DND-41 (cell line): ENCODE data around the gene TPD52L2.
"Not testable (repeated sequence)": the region's sequence is repeated elsewhere in the genome, so short reads cannot be mapped to it uniquely, and the experiment has no call there.

Source experiments
- ATAC-seq: fragments of 200-7000 bp; cut with Tn5 transposase; 3 replicates; pipeline ENCODE4 v1.9.1; 2021; ENCODE audit warnings: low read depth; ENCODE audit not compliant: insufficient read depth
- DNase-seq: peaks from one replicate; pipeline ENCODE4 v3.0.0-alpha.2; 2020
- H2AFZ ChIP-seq: 2 replicates; pipeline ENCODE4 v1.6.0; 2012; ENCODE audit warnings: low read depth, low read length
- H3K27ac ChIP-seq: 2 replicates; pipeline ENCODE4 v1.5.1; 2012; ENCODE audit warnings: low read length, inconsistent platforms
- H3K27me3 ChIP-seq: fragments of 200-600 bp; sonication (generic); 2 replicates; pipeline ENCODE4 v1.6.0; 2012; ENCODE audit warnings: low read length, mild to moderate bottlenecking, inconsistent platforms; ENCODE audit not compliant: insufficient read depth, poor library complexity
- H3K36me3 ChIP-seq: 2 replicates; pipeline ENCODE4 v1.5.1; 2012; ENCODE audit warnings: low read length, inconsistent platforms; ENCODE audit not compliant: insufficient read depth
- H3K4me1 ChIP-seq: 2 replicates; pipeline ENCODE4 v1.5.1; 2012; ENCODE audit warnings: mild to moderate bottlenecking, low read length; ENCODE audit not compliant: insufficient read depth
- H3K4me2 ChIP-seq: 2 replicates; pipeline ENCODE4 v1.6.0; 2012; ENCODE audit warnings: mild to moderate bottlenecking, moderate library complexity, low read length, inconsistent platforms; ENCODE audit not compliant: insufficient read depth
- H3K4me3 ChIP-seq, 2 experiments: fragments of 200-600 bp in 1 of 2; shearing (Covaris generic) in 1 of 2; 2 replicates each; pipeline ENCODE4 v1.5.1; 2012 to 2016; ENCODE audit warnings: inconsistent platforms in 2 of 2, low read length in 2 of 2, mild to moderate bottlenecking in 2 of 2, low read depth in 1 of 2, moderate library complexity in 1 of 2
- H3K79me2 ChIP-seq: 2 replicates; pipeline ENCODE4 v1.6.0; 2012; ENCODE audit warnings: low read length, inconsistent platforms; ENCODE audit not compliant: insufficient read depth
- H3K9ac ChIP-seq: 2 replicates; pipeline ENCODE4 v1.6.0; 2012; ENCODE audit warnings: low read depth, mild to moderate bottlenecking, inconsistent platforms, low read length, moderate library complexity
- H3K9me3 ChIP-seq: 2 replicates; pipeline ENCODE4 v1.5.1; 2012; ENCODE audit warnings: low read length, moderate library complexity, mild to moderate bottlenecking, inconsistent platforms; ENCODE audit not compliant: insufficient read depth, severe bottlenecking
- H4K20me1 ChIP-seq: 2 replicates; pipeline ENCODE4 v1.6.0; 2012; ENCODE audit warnings: low read length; ENCODE audit not compliant: insufficient read depth
- EZH2 ChIP-seq: IDR thresholded peaks from 3 replicates; pipeline ENCODE4 v1.6.1; 2012; ENCODE audit warnings: borderline replicate concordance, low read depth, mild to moderate bottlenecking, moderate library complexity, low read length, inconsistent platforms; ENCODE audit not compliant: severe bottlenecking
- TF ChIP-seq, protein P1 (sequence below): IDR thresholded peaks from 2 replicates; pipeline ENCODE4 v1.5.1; 2012; ENCODE audit warnings: borderline replicate concordance, low read length, moderate library complexity, mild to moderate bottlenecking; ENCODE audit not compliant: poor library complexity, severe bottlenecking; ENCODE audit errors: extremely low read depth

The TPD52L2 gene

DNA sequence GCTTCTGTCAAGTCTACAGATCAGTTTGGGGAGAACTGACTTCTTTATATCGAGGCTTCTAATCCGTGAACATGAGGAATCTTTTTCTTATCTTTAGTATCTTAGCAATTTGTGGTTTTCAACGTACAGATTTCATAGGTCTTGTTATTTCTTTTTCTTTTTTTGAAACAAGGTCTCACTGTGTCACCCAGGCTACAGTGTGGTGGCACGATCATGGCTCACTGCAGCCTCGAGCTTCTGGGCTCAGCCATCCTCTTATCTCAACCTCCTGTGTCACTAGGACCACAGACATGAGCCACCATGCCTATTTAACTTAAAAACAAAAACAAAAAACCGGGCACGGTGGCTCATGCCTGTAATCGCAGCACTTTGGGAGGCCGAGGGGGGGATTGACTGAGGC is 59.2 kb downstream of the TPD52L2 start:
- Histone ChIP-seq H4K20me1 (peaks cover 63% of the 10 kb centered on the region), H3K9ac (no peak overlapping the region)

GRCh38 chr20:63926298-63926697 is 61.2 kb downstream of the TPD52L2 start:
- no peaks in the 10 kb centered on the region for H3K9me3 ChIP-seq
- peaks cover 63% of the 10 kb centered on the region for H3K79me2 ChIP-seq
- peaks cover 60% of the 10 kb centered on the region for H4K20me1 ChIP-seq
- H2AFZ ChIP-seq = no peak overlapping the region
- H3K4me2 ChIP-seq = no peak overlapping the region
- H3K4me3 ChIP-seq = no peak overlapping the region
- H3K36me3 ChIP-seq = peaks cover 59% of the 10 kb centered on the region
- no peaks in the 10 kb centered on the region for H3K27me3 ChIP-seq
- H3K4me1 ChIP-seq = no peaks in the 10 kb centered on the region; the same call in 1 of the 2 replicates
- no peak overlapping the region for H3K9ac ChIP-seq
- no peak overlapping the region for H3K27ac ChIP-seq
- no peak for ATAC-seq
- no peak for TF ChIP-seq EZH2
- DNase-seq = no peak

More for the DNA sequence above, 59.2 kb downstream of the TPD52L2 start:
- H3K36me3 ChIP-seq = peaks cover 51% of the 10 kb centered on the region
- H3K4me1 ChIP-seq = no peaks in the 10 kb centered on the region; the same call in 1 of the 2 replicates
- no peak overlapping the region for H3K4me2 ChIP-seq
- no peaks in the 10 kb centered on the region for H3K27me3 ChIP-seq
- TF ChIP-seq, protein P1, sequence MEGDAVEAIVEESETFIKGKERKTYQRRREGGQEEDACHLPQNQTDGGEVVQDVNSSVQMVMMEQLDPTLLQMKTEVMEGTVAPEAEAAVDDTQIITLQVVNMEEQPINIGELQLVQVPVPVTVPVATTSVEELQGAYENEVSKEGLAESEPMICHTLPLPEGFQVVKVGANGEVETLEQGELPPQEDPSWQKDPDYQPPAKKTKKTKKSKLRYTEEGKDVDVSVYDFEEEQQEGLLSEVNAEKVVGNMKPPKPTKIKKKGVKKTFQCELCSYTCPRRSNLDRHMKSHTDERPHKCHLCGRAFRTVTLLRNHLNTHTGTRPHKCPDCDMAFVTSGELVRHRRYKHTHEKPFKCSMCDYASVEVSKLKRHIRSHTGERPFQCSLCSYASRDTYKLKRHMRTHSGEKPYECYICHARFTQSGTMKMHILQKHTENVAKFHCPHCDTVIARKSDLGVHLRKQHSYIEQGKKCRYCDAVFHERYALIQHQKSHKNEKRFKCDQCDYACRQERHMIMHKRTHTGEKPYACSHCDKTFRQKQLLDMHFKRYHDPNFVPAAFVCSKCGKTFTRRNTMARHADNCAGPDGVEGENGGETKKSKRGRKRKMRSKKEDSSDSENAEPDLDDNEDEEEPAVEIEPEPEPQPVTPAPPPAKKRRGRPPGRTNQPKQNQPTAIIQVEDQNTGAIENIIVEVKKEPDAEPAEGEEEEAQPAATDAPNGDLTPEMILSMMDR = no peak
- no peak for TF ChIP-seq EZH2
- DNase-seq (no peak), ATAC-seq (peak; percentile 72)
- no peaks in the 10 kb centered on the region for H3K9me3 ChIP-seq
- no peak overlapping the region for H3K27ac ChIP-seq
- H3K79me2 ChIP-seq = peaks cover 76% of the 10 kb centered on the region
- no peak overlapping the region for H2AFZ ChIP-seq
- no peak overlapping the region for H3K4me3 ChIP-seq

DNA sequence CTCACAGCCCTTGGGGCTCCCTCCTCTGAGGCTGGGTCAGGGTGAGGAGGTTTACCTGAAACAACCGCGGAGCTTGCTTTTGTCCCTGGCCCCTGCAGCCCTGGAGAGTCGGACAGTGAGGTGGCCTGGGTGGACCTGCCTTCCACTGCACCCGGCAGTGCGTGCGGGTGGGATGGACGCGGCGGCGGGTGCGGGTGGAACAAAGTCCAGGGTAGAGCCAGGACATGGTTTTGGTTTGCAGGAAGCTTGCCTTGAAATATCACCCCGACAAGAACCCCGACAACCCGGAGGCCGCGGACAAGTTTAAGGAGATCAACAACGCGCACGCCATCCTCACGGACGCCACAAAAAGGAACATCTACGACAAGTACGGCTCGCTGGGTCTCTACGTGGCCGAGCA is 64.0 kb downstream of the TPD52L2 start:
- no peaks in the 10 kb centered on the region for H3K9me3 ChIP-seq
- H3K27me3 ChIP-seq = no peaks in the 10 kb centered on the region
- peaks cover 70% of the 10 kb centered on the region for H4K20me1 ChIP-seq
- DNase-seq = no peak
- ATAC-seq = no peak
- peaks cover 76% of the 10 kb centered on the region for H3K36me3 ChIP-seq
- H3K9ac ChIP-seq = no peak overlapping the region
- no peak overlapping the region for H2AFZ ChIP-seq
- peaks cover 46% of the 10 kb centered on the region for H3K79me2 ChIP-seq
- no peak overlapping the region for H3K4me2 ChIP-seq
- H3K4me3 ChIP-seq = no peak overlapping the region
- no peak overlapping the region for H3K27ac ChIP-seq
- no peaks in the 10 kb centered on the region for H3K4me1 ChIP-seq
- no peak for TF ChIP-seq EZH2
- TF ChIP-seq, protein P1 = no peak

DNA sequence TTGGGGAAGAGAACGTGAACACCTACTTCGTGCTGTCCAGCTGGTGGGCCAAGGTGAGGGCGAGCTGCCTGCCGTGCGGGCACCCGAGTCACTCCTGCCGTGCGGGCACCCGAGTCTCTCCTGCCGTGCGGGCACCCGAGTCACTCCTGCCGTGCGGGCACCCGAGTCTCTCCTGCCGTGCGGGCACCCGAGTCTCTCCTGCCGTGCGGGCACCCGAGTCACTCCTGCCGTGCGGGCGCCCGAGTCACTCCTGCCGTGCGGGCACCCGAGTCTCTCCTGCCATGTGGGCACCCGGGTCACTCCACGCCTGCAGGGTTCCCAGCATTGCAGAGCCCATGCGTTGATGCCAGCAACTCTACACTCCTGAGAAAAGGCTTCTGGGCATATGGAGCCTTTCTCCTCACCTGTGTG is 64.4 kb downstream of the TPD52L2 start:
- not testable (repeated sequence) for DNase-seq, ATAC-seq

More for the DNA sequence above, 64.4 kb downstream of the TPD52L2 start:
- H2AFZ ChIP-seq, H3K9ac ChIP-seq, H3K27me3 ChIP-seq, H3K27ac ChIP-seq, H3K4me2 ChIP-seq, H3K9me3 ChIP-seq, H3K4me3 ChIP-seq, H3K4me1 ChIP-seq: not testable (repeated sequence)
- Histone ChIP-seq H3K36me3 (peaks cover 80% of the 10 kb centered on the region), H3K79me2 (peaks cover 42% of the 10 kb centered on the region), H4K20me1 (peaks cover 70% of the 10 kb centered on the region)
